HG03442 (cell line): ENCODE measurements around the gene GALNT2.

ENCODE experiments used
- ATAC-seq: cut with Tn5 transposase; IDR thresholded peaks from one replicate; pipeline ENCODE4 v1.9.1; 2021; ENCODE audit warnings: mild to moderate bottlenecking, moderate library complexity; ENCODE audit not compliant: unreplicated experiment

The GALNT2 gene

DNA sequence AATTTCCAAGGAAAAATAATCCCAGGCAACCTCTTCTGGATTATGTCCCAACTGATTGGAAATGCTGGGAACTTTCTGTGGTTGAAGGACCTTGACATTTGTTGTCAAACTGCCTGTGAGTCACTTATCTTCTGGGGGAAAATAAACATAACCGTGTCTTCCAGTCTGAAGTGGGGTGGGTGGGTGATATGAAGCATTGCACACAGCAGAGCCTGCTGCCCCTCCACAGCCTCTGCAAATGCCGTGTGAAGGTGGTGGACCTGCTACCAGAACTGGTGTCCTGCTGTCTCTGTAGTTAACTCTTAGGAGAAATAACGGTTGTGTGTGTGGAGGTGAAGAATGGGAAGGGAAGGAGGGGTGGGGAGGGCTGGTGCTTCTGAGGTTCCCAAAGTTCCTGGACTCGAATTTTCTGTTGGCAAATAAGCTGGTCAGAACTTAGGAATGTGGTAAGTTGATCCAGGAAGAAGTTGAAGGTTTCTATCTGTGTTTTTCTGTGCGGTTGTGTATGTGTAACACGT lies 23.2 kb downstream of the GALNT2 start:
- no peak for ATAC-seq

DNA sequence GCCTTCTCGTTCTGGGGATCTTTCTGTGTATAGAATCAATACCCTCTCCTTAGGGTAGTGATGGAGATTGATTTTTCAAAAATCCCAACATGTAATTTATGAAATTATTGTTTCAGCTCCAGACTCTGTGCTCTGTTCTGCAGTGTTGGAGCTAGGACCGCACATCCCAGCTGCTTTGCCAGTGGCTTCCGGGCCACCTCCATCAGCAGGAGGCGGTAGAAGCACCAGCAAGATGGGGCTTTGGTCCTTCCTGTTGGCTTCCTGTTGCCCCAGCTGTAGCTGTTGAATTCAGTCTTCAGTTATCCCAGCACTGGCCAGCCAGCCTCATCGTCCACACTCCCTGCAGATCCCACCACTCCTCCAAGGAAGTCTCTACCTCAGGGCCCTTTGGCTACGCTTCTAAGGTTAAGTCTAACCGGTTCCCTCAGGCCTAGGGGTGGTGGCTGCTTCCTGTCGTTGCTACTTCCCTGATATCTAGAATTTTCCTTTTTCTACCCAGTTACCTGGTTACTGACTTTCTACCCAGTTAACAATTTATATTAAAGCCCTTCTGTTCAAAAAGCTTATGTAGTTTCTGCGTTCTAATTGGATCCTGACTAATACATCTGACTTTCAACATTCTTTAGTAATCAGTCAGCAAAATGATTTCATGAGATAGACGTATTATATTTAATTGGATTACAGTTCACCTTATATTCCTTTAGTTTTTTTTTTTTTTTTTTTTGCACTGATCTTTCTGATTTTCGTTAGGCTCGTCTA lies 24.6 kb downstream of the GALNT2 start:
- no peak for ATAC-seq

DNA sequence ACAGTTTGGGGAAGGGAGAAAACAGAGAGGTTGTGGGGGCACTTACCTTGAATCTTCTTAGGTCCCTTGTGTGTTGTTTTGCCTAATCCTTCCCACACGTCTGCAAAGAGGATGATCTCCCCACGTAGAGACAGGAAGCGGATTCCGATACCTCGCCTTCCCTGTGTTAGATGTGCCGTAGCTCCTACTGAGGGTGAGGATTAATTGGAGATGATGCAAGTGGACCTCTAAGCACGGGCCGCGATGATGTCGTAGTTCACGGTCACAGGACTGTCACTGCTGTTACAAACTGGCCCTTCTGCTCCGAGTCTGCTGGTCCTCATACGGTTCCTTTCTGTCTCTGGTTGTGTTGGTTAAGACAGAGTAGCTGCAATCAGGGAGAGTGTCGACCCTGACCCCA lies 27.7 kb downstream of the GALNT2 start:
- no peak for ATAC-seq

DNA sequence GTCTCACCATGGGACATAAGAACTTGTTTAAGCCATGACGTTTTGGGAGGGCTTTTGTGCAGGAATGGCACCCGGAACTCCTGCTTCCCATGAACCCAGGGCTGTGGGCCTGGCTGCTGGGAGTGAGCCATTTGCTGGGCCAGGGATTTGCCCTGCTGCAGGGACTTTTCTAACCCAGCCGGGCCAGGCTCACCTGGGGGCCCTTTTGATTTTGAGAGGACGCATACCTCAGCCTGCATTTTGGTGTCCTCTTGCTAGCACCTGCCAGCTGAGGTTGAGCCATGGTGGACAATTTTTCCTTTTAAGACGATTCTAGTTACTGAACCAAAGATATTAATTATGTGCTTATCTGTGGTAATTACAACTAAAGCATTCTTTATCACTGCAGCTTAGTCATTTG lies 28.9 kb downstream of the GALNT2 start:
- ATAC-seq = no peak

DNA sequence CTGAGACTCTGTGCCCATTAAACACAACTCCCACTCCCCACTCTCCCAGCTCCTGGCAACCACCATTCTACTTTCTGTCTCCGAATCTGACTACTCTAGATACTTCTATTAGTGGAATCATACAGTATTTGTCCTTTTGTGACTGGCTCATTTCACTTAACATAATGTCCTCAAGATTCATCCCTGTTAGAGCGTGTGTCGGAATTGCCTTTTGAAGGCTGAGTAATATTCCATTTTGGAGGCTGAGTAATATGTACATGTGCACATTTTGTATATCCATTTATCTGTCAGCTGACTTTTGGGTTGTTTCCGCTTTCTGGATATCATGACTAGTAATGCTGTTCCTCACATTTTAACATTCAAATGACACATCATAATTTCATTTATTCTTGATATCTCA lies 30.3 kb downstream of the GALNT2 start:
- ATAC-seq = no peak

DNA sequence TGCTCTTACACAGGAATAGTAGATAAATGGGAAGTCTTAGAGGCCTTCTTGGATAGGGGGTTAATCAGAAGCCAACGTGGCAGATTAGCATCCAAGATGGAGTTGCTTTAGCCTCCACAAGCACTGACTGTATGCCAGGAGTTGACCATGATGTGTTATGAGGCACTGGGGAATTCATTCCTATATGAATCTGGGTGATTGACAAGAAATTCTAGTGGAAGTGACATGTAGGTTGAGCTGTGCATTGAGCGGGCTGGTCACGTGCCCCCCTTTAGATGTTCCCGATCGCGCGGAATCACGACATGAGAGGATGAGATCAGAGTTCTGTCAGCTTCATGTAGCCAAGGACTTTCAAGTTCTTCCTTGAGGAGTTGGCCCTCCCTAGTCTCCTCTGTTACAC lies 31.7 kb downstream of the GALNT2 start:
- no peak for ATAC-seq

DNA sequence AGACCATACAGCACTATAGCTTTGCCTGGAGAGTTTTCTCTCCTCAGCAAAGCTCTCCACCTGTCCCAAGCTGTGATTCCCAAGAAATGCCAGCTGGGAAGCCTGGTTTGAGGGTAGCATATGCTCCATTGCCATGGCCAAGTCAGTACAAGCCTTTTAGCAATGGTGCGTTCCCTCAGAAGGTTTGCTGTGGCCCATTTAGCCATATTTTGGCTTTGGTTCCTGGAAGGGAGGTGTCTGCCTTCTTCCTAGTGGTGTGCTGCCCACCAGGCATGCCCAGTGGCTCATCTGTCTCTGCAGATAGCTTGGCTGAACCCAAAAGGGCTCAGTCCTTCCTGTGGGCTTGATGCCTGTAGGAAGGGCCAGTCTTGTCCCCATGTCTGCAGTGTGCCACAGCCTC lies 32.4 kb downstream of the GALNT2 start:
- no peak for ATAC-seq

DNA sequence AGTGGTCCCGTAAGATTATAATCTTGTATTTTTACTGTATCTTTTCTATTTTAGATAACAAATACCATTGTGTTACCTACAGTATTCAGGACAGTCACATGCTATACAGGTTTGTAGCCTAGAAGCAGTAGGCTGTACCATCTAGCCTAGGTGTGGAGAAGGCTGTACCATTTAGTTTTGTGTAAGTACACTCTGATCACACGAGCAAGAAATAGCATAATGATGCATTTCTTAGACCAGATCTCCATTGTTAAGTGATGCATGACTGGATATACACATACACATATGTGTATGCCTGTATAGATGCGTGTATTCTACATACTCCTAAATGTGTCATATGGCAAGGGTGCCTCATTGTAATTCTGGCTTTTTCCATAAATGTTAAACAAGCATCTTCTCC lies 33.9 kb downstream of the GALNT2 start:
- ATAC-seq = no peak

DNA sequence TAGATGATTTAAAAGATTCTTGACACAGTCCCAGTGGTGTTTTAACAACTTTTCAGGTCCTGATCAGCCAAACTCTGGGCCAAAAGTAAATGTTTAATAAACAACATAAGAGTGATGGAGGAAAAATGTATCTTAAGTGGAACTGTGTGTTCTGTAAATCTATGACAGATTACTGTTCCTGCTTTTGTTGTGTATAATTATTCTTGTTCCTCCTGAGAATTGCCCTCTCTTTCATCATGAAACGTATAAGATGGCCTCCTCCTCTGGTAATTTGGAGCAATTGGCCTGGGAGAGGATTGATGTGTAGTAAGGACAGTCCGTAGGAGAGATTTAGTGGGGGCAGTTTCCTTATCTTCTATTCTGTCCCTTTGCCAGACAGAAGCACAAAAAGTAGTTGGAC lies 34.5 kb downstream of the GALNT2 start:
- no peak for ATAC-seq

DNA sequence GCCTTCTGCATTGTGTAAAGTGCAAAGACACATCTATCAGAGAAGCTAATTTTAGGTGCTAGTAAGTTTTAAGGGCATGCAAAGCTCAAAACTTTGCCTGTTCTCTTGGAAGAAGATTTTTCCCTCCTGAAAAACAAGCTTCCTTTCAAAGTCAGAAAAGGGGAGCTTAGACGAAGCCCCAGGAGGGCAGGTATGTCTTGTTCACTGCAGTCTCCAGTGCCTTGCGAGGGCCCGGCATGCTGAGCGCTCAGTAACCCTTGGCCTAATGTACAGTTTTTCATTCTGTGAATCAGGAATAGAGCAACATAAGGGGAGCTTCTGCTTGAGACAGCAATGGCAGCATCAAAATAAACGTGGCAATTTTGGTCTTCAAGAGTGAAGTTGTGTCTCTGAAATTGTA lies 35.0 kb downstream of the GALNT2 start:
- ATAC-seq = no peak

DNA sequence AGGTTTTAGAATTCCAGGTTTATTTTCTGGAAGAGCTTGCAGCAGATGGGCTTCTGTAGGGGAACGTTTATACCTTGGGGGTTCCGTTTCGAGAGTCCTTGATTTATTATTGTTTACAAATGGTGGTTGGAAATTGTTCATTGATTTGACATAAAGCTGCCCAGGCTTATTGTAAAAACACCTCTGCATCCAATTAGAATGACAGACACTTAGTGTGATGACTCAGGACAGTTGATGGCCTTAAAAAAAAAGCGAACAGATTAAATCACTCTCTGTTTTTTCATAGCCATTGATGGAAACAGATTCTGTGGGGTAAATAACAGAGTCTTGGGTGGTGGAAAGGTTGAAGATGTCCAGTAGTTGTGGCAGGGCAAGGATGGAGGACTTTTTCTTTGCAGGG lies 35.4 kb downstream of the GALNT2 start:
- ATAC-seq = no peak

DNA sequence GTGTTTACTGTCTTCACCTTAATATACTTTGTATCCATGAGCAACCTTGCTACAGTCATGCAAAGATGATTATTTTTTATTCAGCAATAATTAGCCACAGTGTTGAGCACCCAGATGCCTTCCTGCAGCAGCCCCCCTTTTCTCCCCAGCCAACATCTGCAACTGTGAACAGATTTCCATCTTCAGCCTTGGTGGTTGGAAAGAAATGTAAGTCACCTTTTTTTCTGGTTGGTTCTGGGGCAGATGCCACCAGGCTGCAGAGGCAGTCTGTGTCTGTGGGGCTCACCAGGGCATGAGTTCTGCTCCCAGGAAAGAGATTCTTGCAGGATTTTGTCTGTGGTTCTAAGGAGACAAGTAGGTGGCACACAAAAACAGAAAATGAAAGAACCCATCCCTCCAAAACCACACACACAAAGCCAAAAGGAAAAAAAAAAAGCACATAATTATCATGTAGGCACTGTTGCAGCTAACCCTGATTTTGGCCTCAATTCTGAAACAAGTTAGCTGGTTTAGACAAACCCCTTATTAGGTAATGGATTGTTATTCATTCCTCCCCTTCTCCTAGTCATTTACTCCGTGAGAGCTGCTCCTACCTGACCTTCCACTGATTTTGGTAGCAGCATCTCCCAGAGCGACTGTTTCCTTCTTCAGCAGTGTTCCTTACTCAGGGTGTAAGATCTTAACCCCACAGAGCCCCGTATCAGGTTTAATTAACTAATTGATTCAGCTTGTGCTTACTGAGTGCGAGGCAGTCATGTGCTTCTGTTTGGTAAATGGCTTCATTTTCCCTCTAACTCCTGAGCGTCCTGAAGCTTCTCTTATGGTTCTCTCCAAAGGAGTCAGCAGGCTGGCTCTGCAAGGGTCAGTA lies 36.5 kb downstream of the GALNT2 start:
- ATAC-seq = no peak

DNA sequence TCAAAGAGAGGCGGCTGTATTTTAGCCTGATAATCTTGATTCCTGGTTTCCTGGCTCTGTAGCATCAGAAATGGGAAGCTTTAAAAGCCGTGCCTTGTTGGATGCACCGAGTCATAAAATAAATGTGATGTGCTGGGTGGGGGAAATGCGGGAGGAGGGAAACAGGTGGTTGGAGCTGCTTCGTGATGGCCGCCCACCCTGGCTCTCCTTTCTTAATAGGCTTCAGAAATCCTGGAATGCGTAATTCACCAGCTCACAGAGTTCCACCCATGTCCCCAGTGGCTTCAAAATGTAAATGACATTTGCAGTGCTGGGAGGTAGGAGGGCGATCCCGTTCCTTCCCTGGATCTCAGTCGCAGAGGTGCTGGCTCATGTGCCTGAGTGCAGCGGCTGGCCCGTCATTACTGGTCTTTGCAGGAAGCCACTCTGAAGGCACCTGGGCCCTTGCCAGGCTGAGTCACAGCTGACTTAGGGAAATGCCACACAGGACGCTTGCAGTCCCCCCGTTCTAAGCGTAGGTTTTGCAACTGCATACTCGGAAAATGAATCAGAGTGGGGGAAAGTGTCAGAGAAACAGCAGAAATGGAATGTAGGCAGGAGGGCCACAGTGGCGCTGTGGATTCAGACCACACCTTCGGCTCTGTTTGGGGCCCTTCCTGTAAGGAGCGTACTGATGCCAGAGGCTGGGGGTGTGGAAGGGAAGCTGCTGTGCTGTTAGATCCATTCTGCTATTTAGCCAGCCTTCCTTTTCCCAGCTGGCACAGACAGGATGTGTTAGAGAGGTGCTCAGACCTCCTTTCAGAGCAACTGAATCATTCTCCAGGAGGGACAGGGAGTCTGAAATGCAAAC lies 37.6 kb downstream of the GALNT2 start:
- peak; percentile 58 for ATAC-seq

DNA sequence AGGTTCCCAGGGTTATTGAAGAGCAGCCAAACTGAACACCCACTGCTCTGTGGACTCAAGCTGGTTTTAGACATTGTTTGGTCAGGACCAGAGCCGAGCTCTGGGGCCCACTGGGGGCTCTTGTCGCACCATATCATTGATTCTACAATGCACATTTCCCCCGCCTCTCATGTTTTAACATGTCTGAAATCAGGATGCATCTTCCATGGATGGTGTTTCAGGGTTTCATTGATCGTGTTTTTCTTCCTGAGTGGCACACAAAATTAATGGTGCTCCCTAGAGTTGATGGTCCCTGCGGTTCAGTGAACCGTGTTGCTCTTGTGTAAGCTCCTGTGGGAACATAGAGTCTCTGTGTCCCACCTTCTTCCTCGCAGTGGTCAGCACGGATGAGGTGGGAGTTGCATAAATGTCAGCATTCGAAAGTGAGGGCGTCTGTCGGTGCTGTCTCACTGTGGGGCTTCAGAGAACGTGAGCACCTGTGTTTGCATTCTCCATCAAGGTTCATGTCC lies 38.3 kb downstream of the GALNT2 start:
- ATAC-seq = no peak

DNA sequence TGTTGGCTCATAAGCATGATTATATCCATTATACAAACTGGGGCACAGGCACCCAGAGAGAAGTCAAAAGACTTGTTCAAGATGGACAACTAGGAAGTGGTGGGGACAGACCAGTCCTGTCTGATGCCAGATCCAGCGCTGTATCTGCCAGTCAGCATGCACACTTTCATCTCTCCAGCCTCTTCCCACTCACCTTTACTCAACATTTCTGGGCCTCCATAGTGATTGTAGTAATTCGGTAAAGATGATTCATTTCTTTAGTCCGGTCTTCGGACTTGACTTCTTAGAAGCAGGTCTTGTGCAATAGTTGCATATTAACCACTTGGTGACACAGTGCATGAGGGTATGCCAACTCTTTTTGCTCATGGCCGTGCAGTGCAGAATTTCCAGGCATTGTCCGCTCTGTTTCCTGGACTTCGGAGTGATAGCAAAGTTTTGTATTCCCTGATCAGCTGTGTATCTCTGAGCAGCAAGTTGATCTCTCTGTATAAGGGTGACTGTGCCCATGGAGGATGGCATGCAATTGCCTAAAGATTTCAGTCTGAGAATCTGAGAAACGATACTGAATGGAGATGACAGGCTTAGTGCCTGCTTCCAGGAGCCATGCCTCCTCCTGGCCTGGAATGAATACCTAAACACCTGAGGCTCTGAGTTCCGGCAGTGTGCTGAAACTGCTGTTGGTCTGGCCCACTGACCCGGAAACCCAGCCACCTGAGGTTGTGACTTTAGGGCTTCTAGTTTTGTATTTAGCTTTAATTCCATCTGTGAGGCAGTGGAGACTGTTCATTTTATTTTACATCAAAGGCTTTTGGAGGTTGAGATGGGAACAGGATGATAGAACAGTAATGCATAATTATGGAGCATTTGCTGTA lies 39.0 kb downstream of the GALNT2 start:
- peak; percentile 27 for ATAC-seq

DNA sequence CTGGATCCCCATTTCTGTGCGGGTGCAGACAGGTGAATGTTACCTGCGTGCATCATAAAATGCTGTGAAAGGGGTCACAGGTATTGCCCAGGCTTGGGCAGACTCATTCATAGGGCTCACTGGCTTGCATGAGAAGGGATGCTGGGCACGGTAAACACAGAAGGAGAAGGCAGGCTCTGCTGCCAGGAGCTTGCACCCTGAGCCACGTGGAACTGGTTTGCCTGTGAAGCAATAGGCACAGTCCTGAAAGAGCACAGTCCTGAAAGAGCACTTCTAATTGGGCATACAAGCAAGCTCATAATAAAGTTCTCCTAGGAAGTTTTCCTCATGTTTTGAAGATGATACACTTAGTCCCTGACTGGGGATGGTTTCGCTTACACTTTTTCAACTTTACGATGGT lies 40.9 kb downstream of the GALNT2 start:
- no peak for ATAC-seq

DNA sequence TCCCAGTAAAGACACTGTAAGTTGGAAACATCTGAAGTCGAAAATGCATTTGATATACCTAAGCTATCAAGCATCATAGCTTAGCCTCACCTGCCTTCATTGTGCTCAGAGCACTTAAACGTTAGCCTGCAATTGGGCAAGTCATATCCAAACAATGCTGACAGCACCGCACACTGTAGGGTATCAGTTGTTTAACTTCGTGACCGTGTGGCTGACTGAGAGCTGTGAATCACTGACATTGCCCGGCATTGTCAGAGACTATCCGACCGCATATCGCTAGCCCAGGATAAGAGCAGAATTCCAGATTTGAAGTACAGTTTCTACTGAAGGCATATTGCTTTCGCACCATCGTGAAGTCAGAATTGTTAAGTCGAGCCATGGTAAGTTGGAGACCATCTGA lies 41.5 kb downstream of the GALNT2 start:
- ATAC-seq = no peak

DNA sequence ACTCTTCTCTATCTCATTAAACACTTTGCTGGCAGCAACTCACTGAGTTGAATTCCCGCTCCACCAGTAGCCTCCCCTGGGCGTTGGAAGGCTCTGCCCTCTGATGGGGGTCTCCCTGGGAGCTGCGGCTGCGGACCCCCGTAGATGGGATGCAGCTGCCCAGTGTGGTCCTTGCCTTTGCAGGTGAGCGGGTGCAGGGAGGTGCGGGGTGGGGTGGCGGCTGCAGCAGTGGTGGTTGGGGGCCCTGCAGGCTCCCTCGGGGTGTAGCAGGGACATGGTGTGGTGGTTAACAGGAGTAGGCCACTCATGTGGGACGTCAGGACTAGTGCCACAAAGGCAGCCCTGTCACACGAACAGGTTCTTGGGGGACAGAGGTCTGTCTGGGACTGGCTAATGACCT lies 42.0 kb downstream of the GALNT2 start:
- ATAC-seq = no peak

DNA sequence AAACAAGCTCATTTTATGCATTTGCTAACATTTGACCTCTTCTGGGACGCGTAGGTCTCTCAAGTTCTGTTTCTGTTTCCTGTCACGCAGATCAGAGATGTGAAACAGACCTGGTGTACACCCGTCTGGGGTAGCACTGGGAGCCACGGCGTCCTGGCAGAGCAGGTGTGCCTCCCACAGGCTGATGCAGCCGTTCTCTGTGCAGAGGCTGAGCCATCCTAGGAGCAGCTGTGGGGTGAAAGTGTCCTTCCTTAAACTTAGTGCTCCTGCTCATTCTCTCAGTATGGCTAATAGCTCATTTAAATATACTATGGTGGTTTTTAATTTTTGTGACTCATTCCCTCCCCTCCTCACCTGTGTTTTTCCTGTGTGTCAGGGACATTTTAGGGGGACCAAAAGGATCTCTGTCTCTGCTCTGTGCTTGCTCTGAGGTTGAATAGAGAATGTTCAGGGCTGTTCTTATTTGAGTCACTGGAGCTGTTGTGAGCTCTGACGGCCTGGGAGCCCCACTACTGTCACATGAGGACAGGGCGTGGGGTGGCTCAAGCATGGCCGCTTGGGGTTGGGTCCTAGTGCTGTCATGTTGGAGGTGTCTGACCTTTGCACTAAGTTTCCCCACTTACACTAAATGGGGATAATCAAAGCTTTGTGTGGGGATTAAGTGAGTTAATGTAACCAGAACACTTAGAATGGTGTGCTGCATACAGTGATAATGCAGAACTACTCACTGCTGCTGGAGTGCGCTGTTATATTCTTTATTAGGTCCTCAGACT lies 43.0 kb downstream of the GALNT2 start:
- peak; percentile 85 for ATAC-seq
